HCT116 (cell line): ENCODE measurements around the gene MISP. TPM values are rescaled to one million over a fixed set of nuclear protein-coding genes. Genes with fewer than 3 reads are reported as not detected.

ENCODE experiments used
- ATAC-seq: fragments of 200-7000 bp; cut with Tn5 transposase; 2 replicates; pipeline ENCODE4 v1.9.1; 2020; ENCODE audit warnings: mild to moderate bottlenecking, moderate library complexity
- BruUV-seq: library from RNA; stranded (reverse); fragments of 400-500 nt; replicated peaks from 2 replicates; lab custom pipeline; 2021; lab: Mats Ljungman, UMichigan
- CTCF ChIA-PET: fragments of 300-600 bp; sonication (Branson Sonifier 250); formaldehyde crosslinking; loops from one replicate; lab custom pipeline; 2021; ENCODE audit warnings: antibody characterized with exemption; lab: Charles Lee
- POLR2A ChIA-PET: fragments of 300-600, 350-600 bp; sonication (Branson Sonifier 250); formaldehyde crosslinking; loops from one replicate; lab custom pipeline; 2021; ENCODE audit warnings: antibody characterized with exemption; lab: Charles Lee
- RAD21 ChIA-PET, 2 experiments: fragments of 300-600 bp; sonication (Branson Sonifier 250); formaldehyde crosslinking; loops; one replicate each; lab custom pipeline; 2023; ENCODE audit warnings: low total read pairs in 2 of 2; ENCODE audit not compliant: uncharacterized antibody in 2 of 2, unreplicated experiment in 2 of 2, low non-redundant PET in 1 of 2; lab: Charles Lee
- DNase-seq: peaks from one replicate; pipeline ENCODE4 v3.0.0-alpha.2; 2010; ENCODE audit warnings: low read depth, low spot score
- H2AFZ ChIP-seq: fragments of 200-600 bp; shearing (Covaris generic), sonication (generic); 2 replicates; pipeline ENCODE4 v1.6.1; 2017; ENCODE audit warnings: low read depth, mixed run types, mixed read lengths, antibody characterized with exemption, low read length; ENCODE audit not compliant: poor library complexity, severe bottlenecking
- H3K27ac ChIP-seq: 2 replicates; pipeline ENCODE4 v1.5.1; 2012; ENCODE audit warnings: low read depth, low read length
- H3K27me3 ChIP-seq: fragments of 200-600 bp; sonication (generic); 2 replicates; pipeline ENCODE4 v1.6.1; 2016; ENCODE audit warnings: mixed run types, low read length, mixed read lengths; ENCODE audit not compliant: insufficient read depth
- H3K36me3 ChIP-seq, 2 experiments: fragments of 200-500 bp in 1 of 2; fragments of 200-600 bp in 1 of 2; sonication (Bioruptor generic) in 1 of 2; sonication (generic) in 1 of 2; 2 replicates each; pipeline versions ENCODE4 v1.5.1 to v1.6.1; 2014 to 2016; ENCODE audit warnings: low read length in 2 of 2, inconsistent platforms in 1 of 2, mixed read lengths in 1 of 2, mixed run types in 1 of 2; ENCODE audit not compliant: insufficient read depth in 2 of 2, control insufficient read depth in 1 of 2
- H3K4me1 ChIP-seq, 2 experiments: fragments of 200-600 bp in 1 of 2; sonication (generic) in 1 of 2; 2 replicates each; pipeline versions ENCODE4 v1.5.1 to v1.6.1; 2012 to 2017; ENCODE audit warnings: low read length in 2 of 2, inconsistent platforms in 1 of 2, mild to moderate bottlenecking in 1 of 2, mixed read lengths in 1 of 2, mixed run types in 1 of 2, moderate library complexity in 1 of 2; ENCODE audit not compliant: insufficient read depth in 2 of 2, control insufficient read depth in 1 of 2
- H3K4me2 ChIP-seq: fragments of 200-600 bp; sonication (generic); 2 replicates; pipeline ENCODE4 v1.6.1; 2017; ENCODE audit warnings: mixed run types, low read length, mixed read lengths
- H3K4me3 ChIP-seq, 2 experiments: fragments of 200-600 bp in 1 of 2; sonication (generic) in 1 of 2; replicated peaks in 1 of 2; 2 replicates each; pipeline ENCODE4 v1.5.1; 2011 to 2016; ENCODE audit warnings: low read length in 2 of 2, control low read depth in 1 of 2, low read depth in 1 of 2, mild to moderate bottlenecking in 1 of 2, mixed read lengths in 1 of 2, mixed run types in 1 of 2
- H3K79me2 ChIP-seq: fragments of 200-600 bp; sonication (generic); 2 replicates; pipeline ENCODE4 v1.6.1; 2017; ENCODE audit warnings: mild to moderate bottlenecking, mixed run types, low read length, moderate library complexity, mixed read lengths; ENCODE audit not compliant: insufficient read depth
- H3K9ac ChIP-seq: fragments of 200-600 bp; sonication (generic); 2 replicates; pipeline ENCODE4 v1.6.1; 2016; ENCODE audit warnings: low read length, mixed read lengths
- H3K9me2 ChIP-seq: fragments of 200-600 bp; sonication (generic), shearing (Covaris generic); 2 replicates; pipeline ENCODE4 v1.6.1; 2017; ENCODE audit warnings: mixed run types, mild to moderate bottlenecking, moderate library complexity; ENCODE audit not compliant: insufficient read depth
- H3K9me3 ChIP-seq, 2 experiments: fragments of 200-500 bp in 1 of 2; fragments of 200-600 bp in 1 of 2; sonication (Bioruptor generic) in 1 of 2; sonication (generic) in 1 of 2; 2 replicates each; pipeline ENCODE4 v1.6.1; 2014 to 2017; ENCODE audit warnings: low read length in 2 of 2, mixed read lengths in 2 of 2, inconsistent platforms in 1 of 2, low read depth in 1 of 2, mild to moderate bottlenecking in 1 of 2, mixed run types in 1 of 2, moderate library complexity in 1 of 2; ENCODE audit not compliant: control insufficient read depth in 1 of 2, insufficient read depth in 1 of 2
- H4K20me1 ChIP-seq: fragments of 200-600 bp; sonication (generic), shearing (Covaris generic); 2 replicates; pipeline ENCODE4 v1.6.1; 2017; ENCODE audit warnings: mixed run types, mild to moderate bottlenecking, moderate library complexity; ENCODE audit not compliant: insufficient read depth
- CEBPB ChIP-seq: IDR thresholded peaks from 2 replicates; pipeline ENCODE4 v1.6.1; 2012; ENCODE audit warnings: low read depth
- CTCF ChIP-seq, 3 experiments: fragments of 200-600 bp in 1 of 3; sonication (generic) in 1 of 3; IDR thresholded peaks in 2 of 3; conservative IDR thresholded peaks in 1 of 3; 2 replicates each; pipeline ENCODE4 v1.5.1; 2012 to 2017; ENCODE audit warnings: low read depth in 2 of 3, low read length in 2 of 3, antibody characterized with exemption in 1 of 3, borderline replicate concordance in 1 of 3, control low read depth in 1 of 3, mild to moderate bottlenecking in 1 of 3, mixed read lengths in 1 of 3, mixed run types in 1 of 3, moderate library complexity in 1 of 3; ENCODE audit not compliant: insufficient read depth in 1 of 3
- EGR1 ChIP-seq: IDR thresholded peaks from 2 replicates; pipeline ENCODE4 v1.6.1; 2012; ENCODE audit warnings: low read depth
- ELF1 ChIP-seq: IDR thresholded peaks from 2 replicates; pipeline ENCODE4 v1.6.1; 2012; ENCODE audit warnings: low read depth, borderline replicate concordance
- FOSL1 ChIP-seq: IDR thresholded peaks from 2 replicates; pipeline ENCODE4 v1.6.1; 2012; ENCODE audit warnings: low read depth
- MAX ChIP-seq: IDR thresholded peaks from 2 replicates; pipeline ENCODE4 v1.6.1; 2012
- REST ChIP-seq: IDR thresholded peaks from 2 replicates; pipeline ENCODE4 v1.6.1; 2012; ENCODE audit warnings: low read depth
- SP1 ChIP-seq: IDR thresholded peaks from 2 replicates; pipeline ENCODE4 v1.6.1; 2012; ENCODE audit warnings: low read depth
- SRF ChIP-seq: IDR thresholded peaks from 2 replicates; pipeline ENCODE4 v1.6.1; 2012; ENCODE audit warnings: low read depth
- YY1 ChIP-seq: IDR thresholded peaks from 2 replicates; pipeline ENCODE4 v1.6.1; 2011; ENCODE audit warnings: low read length, low read depth, moderate library complexity, mild to moderate bottlenecking; ENCODE audit not compliant: insufficient replicate concordance; ENCODE audit errors: extremely low read depth
- ZBTB33 ChIP-seq: IDR thresholded peaks from 2 replicates; pipeline ENCODE4 v1.6.1; 2011; ENCODE audit warnings: mild to moderate bottlenecking, low read length, moderate library complexity; ENCODE audit not compliant: insufficient replicate concordance; ENCODE audit errors: extremely low read depth
- ZFX ChIP-seq: fragments of 450-650 bp; IDR thresholded peaks from 2 replicates; pipeline ENCODE4 v1.6.1; 2017
- intact Hi-C: fragments of 100-400 bp; cut with micrococcal nuclease; formaldehyde crosslinking; loops from 2 replicates; pipeline ENCODE4 v1.10.0; 2022
- total RNA-seq: library from RNA; stranded (reverse); gene quantifications from one replicate; pipeline ENCODE4 v1.2.1, GENCODE V29; 2021; ENCODE audit not compliant: unreplicated experiment

The MISP gene
- total RNA-seq, 1 experiment from 2014 or later, result 38.2 TPM

GRCh38 chr19:764301-764700, 13.4 kb downstream of the MISP start (continued):
- no peak for TF ChIP-seq REST

- Histone ChIP-seq H3K79me2 (no peaks in the 10 kb centered on the region; the same call in 1 of the 2 replicates), H3K4me2 (no peak overlapping the region), H3K9ac (no peak overlapping the region), H3K9me3 (peaks cover 0 to 4% of the 10 kb centered on the region in 2 experiments; a peak in 1 of 4 replicates), H3K36me3 (peaks cover 5 to 25% of the 10 kb centered on the region in 2 experiments), H3K27ac (no peak overlapping the region), H3K9me2 (no peaks in the 10 kb centered on the region), H3K4me3 (no peak overlapping the region), H3K4me1 (peaks cover 0 to 7% of the 10 kb centered on the region in 2 experiments; a peak in 2 of 4 replicates), H4K20me1 (no peaks in the 10 kb centered on the region), H2AFZ (no peak overlapping the region), H3K27me3 (no peaks in the 10 kb centered on the region)
- ChIA-PET CTCF (no interaction called here), RAD21 (no interaction called here), POLR2A (no interaction called here)
- DNase-seq, result no peak
- no TSS peak for BruUV-seq
- 0 out of 2 replicates have a peak, but pooled peaks have one; percentile 9 for ATAC-seq
- intact Hi-C loops, result no loop called here
- TF ChIP-seq ZBTB33, result no peak
- TF ChIP-seq YY1, result no peak
- TF ChIP-seq EGR1, result no peak
- no peak for TF ChIP-seq SRF
- no peak for TF ChIP-seq ELF1
- no peak for TF ChIP-seq CTCF (IDR thresholded peaks at IDR 0.05 in 2 of 3, conservative IDR thresholded peaks at IDR 0.05 in 1 of 3; ENCODE audit: borderline replicate concordance in 1 of 3, insufficient read depth in 1 of 3, low read depth in 2 of 3, low read length in 2 of 3)
- TF ChIP-seq ZFX, result no peak
- no peak for TF ChIP-seq CEBPB
- no peak for TF ChIP-seq MAX
- no peak for TF ChIP-seq REST
- TF ChIP-seq SP1, result no peak
- no peak for TF ChIP-seq FOSL1
Measured at GRCh38 chr19:765179-765738, 14.3 kb downstream of the MISP start.
